ENCODE results near the gene GTF2H2C. TPM values are rescaled to one million over a fixed set of nuclear protein-coding genes. Genes with fewer than 3 reads are reported as not detected.
"Not testable (repeated sequence)": the region's sequence is repeated elsewhere in the genome, so short reads cannot be mapped to it uniquely, and the experiment has no call there.

GTF2H2C gene
- 39.4 TPM for polyA plus RNA-seq (ENCODE audit: insufficient read length)

DNA sequence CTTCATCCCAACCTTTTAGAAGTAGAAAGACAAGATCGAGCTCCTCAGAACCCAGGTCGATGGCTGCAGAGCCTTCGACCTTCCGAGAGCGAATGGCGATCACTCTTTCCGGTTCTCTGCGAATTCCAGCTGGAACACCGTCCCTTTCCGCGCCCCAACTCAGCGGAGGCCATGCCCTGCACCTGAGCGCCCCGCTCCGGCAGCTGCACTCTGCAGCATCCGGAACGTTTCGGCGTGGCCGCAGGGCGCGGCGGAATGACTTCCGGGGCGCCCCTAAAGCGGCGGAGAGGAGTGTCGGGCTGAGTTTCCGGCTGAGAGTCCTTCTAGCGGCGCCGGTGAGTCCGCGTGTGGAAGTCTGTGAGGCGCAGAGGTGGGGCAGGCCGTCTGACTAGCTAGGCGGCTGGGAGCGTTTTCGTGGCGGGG is at the start of gene GTF2H2C:
Gene GTF2H2C (plus strand): TSS at position 284 of the 423 bp plus-strand sequence. CDS start 4,942 bp downstream, outside the sequence.
- DNase-seq (ENCODE audit: low read depth) = peak; percentile 9

DNA sequence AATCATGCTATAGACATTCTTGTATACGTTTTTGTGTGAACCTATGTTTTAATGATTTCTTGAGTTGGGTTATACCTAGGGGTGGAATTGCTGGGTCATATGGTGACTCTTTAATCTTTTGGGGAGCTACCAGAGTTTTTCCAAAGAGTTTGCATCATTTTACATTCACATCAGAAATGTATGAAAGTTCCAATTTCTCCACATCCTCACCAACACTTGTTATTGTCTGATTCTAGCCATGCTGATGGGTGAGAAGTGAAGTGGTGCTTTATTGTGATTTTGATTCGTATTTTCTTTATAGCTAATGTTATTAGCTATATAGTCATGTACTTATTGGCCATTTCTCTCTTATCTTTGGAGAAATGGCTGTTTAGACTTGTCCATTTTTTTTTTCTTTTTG is 49.3 kb upstream of the GTF2H2C start:
- DNase-seq (ENCODE audit: low read depth) = no peak

DNA sequence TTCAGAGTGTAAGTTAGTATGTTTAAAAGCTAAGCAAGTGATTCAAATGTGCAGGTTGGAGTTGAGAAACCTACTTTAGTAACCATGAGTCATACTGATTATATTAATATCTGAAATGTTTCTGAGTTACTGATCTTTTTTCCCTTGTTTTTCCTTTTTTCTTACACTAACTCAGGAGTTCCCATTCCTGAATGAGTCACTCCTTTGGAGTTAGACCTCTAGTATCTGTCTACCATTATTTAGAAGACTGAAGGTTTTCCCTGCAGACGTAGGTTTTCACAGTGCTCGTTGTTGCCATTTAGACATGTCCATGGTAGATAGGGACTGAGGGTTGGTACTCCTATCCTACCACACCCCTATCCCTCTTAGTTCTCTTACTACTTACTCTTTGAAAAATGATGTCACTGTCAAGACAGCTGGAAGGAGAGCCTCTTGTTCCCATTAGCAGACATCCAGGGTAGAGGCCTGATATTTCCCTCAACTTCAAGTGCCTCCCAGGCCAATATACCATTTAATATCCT is 47.2 kb upstream of the GTF2H2C start:
- DNase-seq (ENCODE audit: low read depth) = no peak

DNA sequence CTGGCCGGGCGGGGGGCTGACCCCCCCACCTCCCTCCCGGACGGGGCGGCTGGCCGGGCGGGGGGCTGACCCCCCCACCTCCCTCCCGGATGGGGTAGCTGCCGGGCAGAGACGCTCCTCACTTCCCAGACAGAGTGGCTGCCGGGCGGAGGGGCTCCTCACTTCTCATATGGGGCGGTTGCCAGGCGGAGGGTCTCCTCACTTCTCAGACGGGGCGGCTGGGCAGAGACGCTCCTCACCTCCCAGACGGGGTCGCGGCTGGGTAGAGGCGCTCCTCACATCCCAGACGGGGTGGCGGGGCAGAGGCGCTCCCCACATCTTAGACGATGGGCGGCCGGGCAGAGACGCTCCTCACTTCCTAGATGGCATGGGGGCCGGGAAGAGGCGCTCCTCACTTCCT is 44.4 kb upstream of the GTF2H2C start:
- DNase-seq (ENCODE audit: low read depth) = not testable (repeated sequence)

DNA sequence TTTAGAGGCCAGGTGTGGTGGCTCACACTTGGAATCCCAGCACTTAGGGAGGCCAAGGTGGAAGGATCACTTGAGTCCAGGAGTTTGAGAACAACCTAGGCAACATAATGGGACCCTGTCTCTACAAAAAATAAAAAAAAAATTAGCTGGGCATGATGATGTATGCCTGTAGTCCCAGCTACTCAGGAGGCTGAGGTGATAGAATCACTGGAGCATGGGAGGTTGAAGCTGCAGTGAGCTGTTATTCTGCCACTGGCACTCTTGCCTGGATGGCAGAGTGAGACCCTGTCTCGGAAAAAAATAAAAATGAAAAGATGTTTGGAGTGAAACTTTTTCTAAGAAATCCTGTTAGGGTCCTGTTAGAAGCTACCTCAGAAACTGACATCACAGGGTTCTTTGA is 43.2 kb upstream of the GTF2H2C start:
- DNase-seq (ENCODE audit: low read depth) = no peak

DNA sequence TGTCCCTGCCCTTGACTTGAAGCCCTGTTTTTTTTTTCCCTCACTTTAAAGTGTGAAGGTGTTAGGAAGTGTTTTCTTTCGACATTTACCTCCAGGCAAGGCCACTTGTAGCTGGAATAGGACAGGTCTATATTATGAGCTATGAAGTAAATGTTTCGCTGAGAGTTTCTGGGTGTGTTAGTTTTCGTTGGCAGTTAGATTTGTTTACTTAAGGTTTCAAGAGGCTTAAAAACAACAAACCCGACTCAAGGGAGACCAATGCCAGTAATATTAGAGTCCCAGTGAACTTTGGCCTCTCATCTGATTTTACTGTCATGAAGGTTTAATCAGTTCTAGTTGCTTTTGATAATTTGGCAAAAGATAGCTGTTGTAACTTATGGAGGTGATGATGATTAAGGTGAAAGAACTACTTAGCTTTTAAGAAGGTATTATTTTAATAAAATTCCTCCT is 42.2 kb upstream of the GTF2H2C start:
- DNase-seq (ENCODE audit: low read depth) = no peak

DNA sequence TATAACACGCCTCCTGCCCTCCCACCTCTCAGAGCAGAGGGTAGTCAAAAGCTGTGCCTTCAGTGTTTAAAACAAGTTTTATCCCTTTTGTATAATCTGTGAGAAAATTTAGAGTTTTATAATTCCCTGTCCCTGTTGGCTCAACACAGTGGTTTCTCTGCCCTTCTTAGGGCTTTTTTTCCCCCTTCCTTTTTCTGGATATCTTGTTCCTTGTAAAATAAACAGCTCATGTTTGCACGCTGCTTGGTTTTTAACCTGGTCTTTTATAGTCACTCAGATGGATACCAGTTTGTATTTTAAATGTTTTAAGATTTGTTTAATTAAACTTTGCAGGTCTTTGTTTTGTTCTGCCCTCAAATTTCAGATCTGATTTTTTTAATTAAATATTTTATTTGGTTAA is 40.7 kb upstream of the GTF2H2C start:
- DNase-seq (ENCODE audit: low read depth) = no peak

DNA sequence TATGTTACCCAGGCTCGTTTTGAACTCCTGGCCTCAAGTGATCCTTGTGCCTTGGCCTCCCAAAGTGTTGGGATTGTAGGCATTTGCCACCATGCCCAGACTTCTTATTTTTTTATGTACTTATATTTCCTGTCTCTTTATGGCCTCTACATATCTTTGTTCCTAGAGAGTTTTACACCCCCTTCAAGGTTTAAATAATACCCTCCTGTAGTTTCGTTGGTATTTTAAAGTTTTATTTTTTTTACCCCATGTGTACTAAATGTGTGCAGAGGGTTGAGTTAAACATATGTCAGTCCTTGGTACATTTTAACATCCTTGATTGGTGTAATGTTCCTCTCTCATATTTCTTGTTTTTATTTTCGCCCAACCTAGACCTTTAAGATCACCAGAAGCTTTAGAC is 38.0 kb upstream of the GTF2H2C start:
- DNase-seq (ENCODE audit: low read depth) = no peak

DNA sequence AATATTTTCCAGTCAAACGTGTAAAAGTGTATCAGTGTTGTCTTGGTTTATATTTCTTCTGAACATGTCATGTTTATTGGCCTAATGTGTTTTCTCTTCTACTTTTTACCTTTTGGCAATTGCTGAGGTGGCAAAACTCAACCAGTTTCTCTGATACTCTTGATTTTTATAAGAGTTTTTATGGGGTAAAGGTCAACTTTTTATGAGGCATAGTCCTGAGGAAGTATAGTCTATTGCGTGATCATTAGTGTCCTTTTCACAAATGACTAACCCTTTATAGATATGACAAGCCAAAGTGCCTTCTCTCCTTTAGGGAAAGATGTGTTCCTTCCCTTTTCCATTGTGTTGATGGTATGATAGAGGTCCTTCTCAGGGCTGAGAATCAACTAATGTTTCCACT is 34.5 kb upstream of the GTF2H2C start:
- no peak for DNase-seq (ENCODE audit: low read depth)

DNA sequence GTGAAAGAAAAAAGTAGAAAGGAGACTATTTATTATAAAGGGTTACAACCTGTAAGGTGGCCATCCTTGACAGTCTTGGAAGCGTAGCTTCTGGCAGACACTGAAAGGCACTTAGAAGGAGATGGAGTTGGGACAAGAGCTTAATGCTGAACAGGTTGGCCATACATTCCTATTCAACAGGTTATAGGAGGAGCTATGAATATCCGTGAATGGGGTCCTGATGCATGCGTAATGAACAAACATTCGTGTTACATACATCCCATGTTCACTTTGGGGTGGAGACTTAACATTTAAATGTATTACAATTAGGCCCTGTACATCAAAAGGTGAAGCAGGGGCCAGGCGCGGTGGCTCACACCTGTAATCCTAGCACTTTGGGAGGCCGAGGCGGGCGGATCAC is 33.3 kb upstream of the GTF2H2C start:
- no peak for DNase-seq (ENCODE audit: low read depth)

DNA sequence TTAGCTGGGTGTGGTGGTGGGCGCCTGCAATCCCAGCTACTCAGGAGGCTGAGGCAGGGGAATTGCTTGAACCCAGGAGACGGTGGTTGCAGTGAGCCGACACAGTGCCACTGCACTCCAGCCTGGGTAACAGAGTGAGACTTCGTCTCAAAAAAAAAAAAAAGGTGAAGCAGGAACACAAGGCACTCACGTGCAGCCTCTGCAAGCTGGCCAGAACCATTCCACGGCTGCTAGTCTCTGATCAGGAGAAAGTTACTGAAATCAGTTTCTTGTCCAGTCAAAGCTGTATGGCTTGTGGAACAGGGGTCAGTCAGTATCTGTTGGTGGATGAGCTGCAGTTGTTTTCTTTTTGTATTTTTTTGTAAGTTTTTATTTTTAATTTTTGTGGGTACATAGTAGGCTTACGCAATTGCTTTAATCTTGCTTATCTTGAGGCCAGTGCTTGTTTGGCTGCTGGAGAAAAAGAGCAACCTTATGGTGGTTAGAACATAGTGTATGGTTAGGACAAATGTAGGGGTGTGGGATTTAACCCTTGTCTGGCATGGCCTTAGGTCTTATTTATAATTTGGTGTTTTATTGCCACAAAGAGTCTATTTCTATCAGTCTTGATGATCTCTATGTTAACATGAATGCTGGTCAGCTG is 32.7 kb upstream of the GTF2H2C start:
- DNase-seq (ENCODE audit: low read depth) = no peak

DNA sequence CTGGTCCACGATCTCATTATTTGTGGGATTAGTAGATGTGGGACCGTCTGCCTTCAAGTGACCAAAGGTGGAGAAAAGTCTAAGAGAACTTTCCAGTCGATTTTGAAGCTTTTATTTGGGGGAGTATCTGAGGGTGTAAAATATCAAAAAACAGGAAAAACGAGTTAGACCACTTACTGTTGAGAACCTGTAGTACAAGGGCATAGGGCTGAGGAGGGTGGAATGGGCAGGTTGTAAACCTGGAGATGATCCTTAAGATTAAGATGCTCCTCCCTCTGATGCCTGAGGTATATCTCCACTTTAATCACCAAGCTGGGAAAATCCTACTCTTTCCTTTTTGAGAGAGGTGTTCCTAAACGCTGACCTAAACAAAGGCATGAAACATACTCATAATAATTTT is 32.0 kb upstream of the GTF2H2C start:
- DNase-seq (ENCODE audit: low read depth) = no peak

DNA sequence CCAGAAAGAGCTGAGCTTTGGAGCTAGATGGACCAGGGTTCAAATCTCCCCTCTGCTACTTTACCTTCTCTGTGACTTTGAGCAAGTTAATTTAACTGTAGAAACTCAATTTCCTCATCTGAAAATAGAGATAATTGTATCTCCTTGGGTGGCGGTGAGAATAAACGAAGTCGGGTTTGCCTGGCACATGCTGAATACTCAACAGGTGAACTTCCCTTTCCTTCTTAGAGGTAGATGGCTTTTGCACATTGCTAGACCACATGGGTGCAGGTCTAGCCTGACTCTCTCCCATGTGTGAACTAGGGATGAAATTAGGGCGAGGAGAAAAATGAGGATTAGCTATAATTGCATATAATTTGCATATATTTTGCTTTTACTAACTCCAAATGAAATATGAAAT is 31.4 kb upstream of the GTF2H2C start:
- no peak for DNase-seq (ENCODE audit: low read depth)

DNA sequence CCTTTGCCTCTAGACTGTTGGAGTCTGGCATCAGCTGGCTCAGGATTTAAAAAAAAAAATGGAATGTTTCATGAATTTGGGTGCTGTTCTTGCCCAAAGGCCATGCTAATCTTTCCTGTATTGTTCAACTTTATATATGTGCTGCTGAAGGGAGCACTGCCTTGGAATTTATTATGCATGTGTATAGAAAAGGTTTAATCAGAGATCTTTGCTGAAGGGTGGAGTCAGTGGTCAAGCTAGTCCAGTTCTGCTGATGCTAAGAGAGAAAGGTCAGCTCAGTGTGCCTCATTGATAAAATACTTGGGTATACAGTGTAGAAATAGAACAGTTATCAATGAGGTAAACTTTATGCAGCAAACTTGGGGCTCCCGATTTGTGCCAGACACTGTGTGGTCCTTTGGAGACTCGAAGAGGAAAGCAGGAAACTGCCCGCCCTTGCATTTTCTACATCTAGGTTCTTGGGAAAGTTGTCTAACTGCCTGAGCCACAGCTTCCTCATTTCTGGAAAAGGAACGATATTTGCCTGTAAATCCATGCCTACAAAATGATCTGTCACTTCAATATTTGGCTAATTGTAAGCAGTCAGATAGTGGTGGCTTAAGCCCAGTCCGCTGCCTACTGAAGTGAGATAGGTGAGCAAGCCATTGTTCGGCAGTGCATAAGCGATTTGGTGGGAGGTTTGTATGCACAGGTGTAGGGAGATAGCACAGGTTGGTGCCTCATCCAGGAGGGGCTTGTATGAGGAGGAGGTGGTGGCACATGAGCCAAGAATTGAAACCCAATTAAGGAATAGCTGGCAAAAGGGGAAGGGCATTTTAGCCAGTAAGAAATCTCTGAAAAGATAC is 29.2 kb upstream of the GTF2H2C start:
- no peak for DNase-seq (ENCODE audit: low read depth)

DNA sequence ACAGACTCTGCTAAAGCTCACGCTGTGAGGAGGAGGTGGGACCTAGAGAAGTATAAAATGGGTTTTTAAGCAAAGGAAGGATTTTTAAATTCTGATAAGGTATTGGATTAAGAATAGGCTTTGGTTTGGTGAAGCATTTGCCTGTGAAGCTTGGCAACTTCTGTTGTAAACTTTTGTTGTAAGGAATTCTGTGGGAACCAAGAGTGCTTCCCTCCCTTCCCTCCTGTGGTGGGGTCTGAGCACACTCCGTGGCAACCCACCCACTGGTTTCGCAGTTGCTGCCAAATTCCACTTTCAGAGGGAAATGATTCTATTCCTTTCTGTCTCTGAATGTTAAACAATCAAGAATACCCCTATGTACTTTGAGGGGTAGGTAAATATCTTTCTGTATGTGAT is 28.6 kb upstream of the GTF2H2C start:
- no peak for DNase-seq (ENCODE audit: low read depth)

DNA sequence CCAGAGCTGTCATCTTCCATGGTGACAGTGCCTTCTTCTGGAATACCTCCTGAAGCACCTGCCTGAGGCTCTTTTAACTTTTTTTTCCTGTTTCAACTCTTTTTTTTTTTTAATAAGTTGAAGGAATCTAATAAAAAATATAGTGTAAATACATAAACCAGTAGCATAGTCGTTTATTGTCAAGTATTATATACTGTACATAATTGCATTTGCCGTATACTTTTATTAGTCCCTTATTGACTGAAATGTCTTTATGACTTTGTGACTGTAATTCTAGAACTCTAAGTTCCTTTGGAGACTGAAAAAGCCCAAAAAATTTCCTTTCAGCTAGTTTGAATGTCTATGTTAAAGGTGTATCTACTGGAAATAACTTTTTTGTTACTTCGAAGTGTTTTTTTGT is 22.1 kb upstream of the GTF2H2C start:
- not testable (repeated sequence) for DNase-seq (ENCODE audit: low read depth)

DNA sequence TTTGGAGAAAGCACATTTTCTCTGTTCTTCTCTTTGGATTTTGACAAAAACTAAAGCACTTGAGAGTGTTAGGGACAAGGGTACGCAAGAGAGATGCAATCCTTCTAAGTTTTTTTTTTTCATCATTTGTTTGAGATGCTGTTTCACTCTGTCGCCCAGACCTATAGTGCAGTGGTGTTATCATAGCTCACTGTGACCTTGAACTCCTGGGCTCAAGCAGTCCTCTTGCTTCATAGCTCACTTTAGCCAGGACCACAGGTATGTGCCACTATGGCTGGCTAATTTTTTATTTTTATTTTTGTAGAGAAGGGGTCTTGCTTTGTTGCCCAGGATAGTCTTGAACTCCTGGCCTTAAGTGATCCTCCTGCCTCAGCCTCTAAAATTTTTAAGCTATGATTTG is 21.3 kb upstream of the GTF2H2C start:
- not testable (repeated sequence) for DNase-seq (ENCODE audit: low read depth)

DNA sequence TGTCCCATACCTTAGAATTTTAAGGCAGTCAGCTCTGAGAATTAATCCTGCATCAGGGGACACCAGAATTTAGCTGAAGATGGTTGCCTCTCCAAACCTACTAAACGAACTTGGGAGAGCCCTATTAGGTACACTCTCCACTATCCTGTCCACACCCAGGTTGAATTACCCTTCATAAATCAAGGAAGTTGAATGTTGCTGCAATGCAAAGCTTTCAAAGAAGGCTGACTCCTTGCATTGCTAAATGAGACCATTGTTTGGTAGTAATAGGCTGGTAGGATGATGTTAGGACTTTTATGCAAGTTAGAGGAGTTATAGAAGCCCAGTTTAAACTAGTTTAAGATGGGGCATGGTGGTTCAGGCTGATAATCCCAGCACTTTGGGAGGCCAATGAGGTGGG is 18.6 kb upstream of the GTF2H2C start:
- DNase-seq (ENCODE audit: low read depth) = not testable (repeated sequence)

DNA sequence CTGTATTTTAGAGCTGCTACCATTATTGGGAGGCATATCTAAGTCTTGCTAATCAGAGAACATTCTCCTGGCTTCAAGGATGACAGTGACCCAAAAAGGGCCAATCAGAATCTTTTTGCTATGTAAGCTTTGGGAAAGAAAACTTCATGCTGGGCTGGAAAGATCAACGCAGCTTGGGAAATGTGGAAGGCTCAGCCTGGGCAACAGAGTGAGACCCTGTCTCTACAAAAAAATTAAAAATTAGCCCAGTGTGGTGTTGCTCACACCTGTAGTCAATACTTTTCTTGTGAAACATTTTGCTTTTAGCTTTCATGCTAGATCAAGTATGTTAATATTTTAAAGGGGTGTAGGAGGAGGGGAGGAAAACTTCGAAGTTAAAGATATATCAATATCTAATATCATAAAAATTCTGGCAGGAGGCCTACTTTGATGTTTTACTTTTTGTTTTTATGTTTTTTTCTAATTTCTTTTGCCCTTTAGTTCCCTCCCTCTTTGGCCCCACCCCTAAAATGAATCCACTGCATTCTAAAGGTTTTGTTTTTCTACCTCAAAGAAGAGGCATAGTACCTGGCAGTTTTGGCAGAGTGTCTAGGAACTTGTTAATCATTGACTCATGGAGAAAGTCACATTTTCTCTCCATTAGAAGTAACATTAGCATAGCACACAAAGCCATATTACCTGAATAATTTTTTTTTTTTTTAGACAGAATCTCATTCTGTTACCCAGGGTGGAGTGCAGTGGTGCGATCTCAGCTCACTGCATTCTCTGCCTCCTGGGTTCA is 17.0 kb upstream of the GTF2H2C start:
- DNase-seq (ENCODE audit: low read depth) = not testable (repeated sequence)

DNA sequence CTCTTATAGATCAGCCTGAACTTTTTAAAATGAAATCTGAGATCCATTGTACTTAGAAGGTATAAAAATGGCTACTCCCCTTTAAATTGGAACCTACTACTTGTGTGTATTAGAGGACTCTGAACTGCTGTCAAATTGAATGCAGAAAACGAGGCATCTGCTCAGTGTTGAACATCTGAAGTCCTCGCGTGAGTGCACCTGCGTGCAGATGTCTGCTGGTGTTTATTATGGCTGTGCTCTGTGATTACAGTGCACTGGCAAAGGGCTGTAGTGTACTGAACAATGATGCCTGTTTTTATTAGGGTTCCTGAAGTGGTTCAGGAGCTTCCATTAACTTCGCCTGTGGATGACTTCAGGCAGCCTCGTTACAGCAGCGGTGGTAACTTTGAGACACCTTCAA is 15.4 kb upstream of the GTF2H2C start:
- DNase-seq (ENCODE audit: low read depth) = not testable (repeated sequence)

DNA sequence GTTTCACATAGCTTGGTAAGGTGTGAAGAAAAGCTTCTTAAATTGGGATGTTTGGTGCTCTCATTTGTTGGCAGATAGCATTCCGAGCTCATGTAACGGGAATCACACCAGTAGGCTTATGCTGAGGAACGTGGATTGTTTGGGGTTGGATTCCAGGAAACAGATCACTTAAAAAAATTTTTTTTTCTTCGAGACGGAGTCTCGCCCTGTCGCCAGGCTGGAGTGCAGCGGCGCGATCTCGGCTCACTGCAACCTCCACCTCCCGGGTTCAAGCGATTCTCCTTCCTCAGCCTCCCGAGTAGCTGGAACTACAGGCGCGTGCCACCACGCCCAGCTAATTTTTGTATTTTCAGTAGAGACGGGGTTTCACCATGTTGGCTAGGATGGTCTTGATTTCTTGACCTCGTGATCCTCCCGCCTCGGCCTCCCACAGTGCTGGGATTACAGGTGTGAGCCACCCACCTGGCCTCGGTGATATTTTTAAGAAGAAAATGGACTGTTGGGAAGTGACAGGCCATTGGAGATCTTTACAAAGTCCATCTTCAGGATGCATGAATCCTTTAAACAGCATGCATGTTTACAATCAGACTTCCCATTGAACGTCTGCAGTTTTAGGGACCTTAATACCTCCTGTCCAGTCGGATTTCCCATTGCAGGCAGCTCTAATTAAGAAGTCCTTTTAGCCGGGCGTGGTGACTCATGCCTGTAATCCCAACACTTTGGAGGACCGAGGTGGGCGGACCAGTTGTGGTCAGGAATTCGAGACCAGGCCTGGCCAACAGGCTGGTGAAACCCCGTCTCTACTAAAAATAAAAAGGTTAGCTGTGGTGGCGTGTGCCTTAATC is 818 bp downstream of the GTF2H2C start:
- not testable (repeated sequence) for DNase-seq (ENCODE audit: low read depth)
